GM19328 (cell line): ENCODE results near the gene CLASP2.
"Not testable (repeated sequence)": the region's sequence is repeated elsewhere in the genome, so short reads cannot be mapped to it uniquely, and the experiment has no call there.

Experiments
- ATAC-seq: cut with Tn5 transposase; IDR thresholded peaks from one replicate; pipeline ENCODE4 v1.9.1; 2021; ENCODE audit warnings: mild to moderate bottlenecking, moderate library complexity; ENCODE audit not compliant: unreplicated experiment

Gene CLASP2

DNA sequence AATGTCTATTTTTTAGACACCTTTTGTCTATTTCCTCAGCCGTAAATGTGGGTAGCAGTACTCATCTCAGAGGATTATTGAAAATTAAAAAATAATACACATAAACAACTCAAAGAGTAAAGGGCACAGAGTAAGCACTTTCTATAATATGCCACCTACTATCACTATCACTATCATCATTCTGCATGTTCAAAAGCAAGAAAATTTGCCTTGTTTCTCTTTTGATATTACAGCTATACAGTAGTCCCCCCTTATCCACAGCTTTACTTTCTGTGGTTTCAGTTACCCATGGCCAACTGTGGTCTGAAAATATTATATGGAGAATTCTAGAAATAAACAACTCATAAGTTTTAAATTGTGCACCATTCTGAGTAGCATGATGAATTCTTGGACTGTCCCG is 27.7 kb downstream of the CLASP2 start:
- ATAC-seq: no peak

DNA sequence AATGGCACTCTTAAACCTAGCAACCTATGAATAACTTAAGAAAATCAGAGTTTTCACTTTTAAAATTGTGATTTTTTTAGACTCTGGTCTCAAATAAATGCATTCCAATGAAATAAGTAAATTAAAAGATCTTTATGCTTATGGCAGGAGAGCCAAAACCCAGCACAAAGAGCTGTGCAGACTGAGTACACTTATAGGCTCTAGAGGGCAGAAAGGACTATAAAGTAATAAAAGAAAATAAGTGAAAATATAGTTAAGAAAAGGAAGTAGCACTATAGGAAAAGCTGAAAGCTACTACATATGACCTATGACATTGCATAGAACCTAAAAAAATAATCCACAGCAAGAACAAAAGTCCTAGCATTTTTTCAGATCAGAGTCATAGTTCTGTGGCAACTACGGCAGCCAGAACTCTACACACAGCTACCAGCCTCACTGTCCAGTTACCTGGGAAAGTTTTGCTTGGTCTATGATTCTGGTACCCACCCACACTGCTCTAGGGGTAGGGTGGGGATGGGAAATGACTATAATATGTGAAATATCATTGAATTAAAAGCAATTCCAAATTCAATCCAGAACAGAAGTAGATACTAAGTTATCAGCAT is 30.5 kb downstream of the CLASP2 start:
- ATAC-seq: no peak

- ATAC-seq: no peak
Observed at GRCh38 chr3:33682770-33683169, 35.3 kb downstream of the CLASP2 start.

DNA sequence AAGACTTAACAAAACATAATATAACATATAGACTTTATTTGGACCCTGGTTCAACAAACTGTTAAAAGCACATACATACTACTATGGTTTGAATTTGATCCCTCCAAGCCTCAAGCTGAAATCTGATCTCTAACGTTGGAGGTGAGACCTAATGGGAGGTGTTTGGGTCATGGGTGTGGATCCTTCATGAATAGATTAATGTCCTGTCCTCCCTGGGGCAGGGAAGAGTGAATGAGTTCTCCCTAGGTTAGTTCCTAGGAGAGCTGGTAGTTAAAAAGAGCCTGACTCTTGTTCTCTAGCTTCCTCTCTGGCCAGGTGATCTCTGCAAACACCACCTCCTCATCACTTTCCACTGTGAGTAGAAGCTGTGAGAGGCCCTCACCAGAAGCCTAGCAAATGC is 36.4 kb downstream of the CLASP2 start:
- ATAC-seq: no peak

- no peak for ATAC-seq
Observed at GRCh38 chr3:33678073-33678472, 40.0 kb downstream of the CLASP2 start.

DNA sequence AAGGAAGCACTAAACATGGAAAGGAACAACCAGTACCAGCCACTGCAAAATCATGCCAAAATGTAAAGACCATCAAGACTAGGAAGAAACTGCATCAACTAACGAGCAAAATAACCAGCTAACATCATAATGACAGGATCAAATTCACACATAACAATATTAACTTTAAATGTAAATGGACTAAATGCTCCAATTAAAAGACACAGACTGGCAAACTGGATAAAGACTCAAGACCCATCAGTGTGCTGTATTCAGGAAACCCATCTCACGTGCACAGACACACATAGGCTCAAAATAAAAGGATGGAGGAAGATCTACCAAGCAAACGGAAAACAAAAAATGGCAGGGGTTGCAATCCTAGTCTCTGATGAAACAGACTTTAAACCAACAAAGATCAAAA is 44.6 kb downstream of the CLASP2 start:
- not testable (repeated sequence) for ATAC-seq

GRCh38 chr3:33668618-33669017 is 49.4 kb downstream of the CLASP2 start:
- ATAC-seq: no peak

DNA sequence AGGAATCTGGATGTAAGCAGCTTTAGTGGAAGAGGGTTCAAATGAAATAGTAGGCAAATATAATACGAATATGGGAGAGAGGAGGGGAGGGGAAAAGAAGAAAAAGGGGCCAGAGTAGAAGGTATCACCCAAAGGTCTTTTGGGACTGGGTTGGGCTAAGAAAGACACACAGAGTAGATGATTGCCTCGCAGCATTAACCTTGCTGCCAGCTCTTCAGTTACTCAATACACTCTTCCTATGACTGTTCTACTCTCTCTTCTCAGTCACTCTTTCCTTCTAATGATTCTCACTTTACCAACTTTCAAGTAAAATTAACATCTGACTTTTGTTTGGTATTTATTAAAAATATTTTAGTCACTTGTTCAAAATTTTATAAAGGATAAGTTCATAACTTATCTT is 52.8 kb downstream of the CLASP2 start:
- no peak for ATAC-seq

DNA sequence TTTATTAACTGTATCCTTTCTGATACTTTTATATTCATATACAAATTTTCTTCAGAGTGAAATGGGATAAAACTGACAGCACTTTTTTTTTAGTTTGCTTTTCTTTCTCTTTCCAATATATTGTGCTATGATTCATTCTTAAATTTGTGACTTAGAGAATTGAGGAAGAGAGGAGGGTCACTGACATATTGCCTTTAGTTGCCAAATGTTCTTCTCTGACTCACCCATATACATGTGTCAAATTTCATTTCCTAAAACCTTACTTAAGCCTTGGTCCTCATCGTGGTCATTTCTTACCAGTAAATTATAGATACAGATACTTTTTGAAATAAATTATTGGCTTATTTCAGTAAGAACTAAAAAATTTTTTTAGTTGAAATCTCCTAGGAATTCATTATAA is 53.9 kb downstream of the CLASP2 start:
- ATAC-seq: no peak

DNA sequence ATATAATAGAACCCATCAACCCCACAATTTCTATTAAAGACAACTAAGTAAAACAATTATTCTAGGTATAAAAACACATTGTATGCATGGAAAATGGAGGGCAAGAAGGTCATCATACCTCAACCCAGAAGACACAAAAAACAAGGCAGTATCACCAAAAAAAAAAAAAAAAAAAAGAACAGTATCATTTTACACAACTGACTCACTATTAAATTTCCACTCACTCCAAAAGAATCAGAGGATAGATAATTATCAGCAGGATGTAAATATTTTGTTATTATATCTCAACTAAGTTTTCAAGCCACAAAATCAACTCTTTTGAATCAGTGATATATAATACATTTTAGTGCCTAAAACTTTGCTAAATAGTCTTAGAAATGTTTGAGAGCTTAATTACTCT is 55.0 kb downstream of the CLASP2 start:
- ATAC-seq: no peak

DNA sequence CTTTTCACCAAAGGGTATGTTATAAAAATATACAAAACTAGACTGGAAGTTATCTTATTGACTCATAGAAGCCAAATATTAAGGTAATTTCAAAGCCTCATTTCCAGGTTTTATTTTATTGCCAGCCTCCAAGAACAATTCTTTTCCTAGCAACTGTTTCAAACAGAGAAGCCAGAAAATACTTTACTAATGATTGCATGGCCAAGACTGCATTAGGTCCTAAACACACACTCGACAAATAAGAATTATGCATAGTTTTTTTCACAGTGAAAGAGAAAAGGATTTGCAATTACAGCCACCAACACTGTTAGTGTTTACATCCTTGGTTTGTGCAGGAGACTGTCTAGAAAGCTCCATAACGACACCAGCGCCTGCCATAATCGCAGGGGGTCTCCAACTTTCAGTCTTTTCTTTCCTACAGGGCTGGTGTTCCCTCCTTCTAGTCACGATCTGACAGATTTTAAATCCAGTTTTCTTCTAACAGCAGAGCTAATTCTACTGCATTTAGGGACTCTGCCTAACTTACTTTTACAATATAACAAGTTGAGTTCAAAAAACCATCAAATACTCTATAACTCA is 58.1 kb downstream of the CLASP2 start:
- no peak for ATAC-seq

GRCh38 chr3:33658991-33659848 is 58.8 kb downstream of the CLASP2 start:
- ATAC-seq: peak; percentile 90

DNA sequence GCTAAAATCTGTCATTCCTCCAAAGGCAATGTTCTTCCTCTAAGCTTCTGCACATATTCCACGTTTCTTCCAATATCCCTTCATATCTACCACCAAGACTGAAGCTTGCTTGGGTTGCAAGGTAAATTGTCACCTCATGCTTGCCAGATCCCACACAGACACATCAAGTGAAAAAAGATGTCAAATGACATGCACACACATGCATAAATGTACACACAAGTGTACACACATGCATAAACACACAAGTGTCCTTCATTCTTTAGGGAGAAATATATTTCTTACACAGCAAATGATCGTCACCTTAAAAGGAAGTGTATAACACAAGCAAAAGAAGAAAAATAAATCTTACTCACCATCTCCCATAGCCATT is 59.4 kb downstream of the CLASP2 start:
- peak; percentile 9 for ATAC-seq

DNA sequence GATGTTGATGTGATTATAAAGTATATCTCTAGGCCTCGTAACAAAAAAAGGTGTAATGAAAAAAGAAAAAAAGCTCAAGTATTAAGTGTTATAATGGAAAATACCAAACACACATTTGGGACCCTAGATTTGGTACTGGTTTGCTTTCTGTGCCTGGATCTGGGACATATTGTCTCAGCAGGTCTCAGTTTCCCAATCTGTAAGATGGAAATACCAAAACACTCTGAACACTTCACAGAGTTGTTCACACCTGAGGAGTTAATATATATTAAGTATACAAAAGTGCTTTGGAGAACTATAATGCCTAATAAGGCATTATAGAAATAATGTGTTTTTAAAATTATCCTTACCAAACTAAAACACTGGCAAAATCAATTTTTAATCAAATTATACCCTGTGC is 60.0 kb downstream of the CLASP2 start:
- no peak for ATAC-seq

DNA sequence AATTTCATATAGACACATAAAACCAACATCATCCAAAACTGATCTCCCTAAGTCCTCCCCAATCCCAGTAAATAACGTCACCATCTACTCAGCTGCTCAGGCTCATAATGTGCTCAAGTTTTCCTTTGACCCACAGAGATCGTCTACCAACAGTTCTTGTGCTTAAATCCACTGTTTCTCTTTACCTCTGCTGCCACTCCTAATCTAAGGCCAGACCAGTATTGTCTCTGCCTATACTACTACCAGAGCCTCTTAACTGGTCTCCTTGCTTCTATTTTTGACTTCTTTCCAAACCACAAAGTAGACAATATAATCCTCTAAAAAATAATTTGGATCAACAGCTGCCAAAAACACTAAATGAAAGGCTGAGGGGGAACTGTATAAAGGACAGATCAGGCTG is 65.3 kb downstream of the CLASP2 start:
- ATAC-seq: no peak

- not testable (repeated sequence) for ATAC-seq
Observed at GRCh38 chr3:33651101-33651500, 67.0 kb downstream of the CLASP2 start.

DNA sequence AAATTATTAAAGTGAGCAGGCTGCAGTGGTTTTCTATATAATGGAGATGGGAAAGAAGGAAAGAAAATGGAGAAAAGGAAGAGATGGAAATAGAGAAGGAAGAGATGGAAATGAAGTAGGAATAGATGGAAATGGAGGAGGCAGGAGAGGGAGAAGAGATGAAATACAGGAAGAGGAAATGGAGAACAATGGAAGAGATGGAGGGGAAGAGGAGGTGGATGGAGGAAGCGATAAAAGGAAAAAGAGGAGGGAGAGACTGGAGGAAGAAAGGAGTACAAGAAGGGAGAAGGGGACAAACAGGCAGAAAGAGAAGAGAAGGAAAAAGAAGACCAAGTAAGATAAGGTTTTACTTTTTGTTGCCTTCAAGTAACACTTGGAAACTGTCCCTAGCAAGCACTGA is 67.6 kb downstream of the CLASP2 start:
- no peak for ATAC-seq

GRCh38 chr3:33648793-33649192 is 69.3 kb downstream of the CLASP2 start:
- ATAC-seq: no peak

GRCh38 chr3:33646406-33646805 is 71.6 kb downstream of the CLASP2 start:
- ATAC-seq: no peak

DNA sequence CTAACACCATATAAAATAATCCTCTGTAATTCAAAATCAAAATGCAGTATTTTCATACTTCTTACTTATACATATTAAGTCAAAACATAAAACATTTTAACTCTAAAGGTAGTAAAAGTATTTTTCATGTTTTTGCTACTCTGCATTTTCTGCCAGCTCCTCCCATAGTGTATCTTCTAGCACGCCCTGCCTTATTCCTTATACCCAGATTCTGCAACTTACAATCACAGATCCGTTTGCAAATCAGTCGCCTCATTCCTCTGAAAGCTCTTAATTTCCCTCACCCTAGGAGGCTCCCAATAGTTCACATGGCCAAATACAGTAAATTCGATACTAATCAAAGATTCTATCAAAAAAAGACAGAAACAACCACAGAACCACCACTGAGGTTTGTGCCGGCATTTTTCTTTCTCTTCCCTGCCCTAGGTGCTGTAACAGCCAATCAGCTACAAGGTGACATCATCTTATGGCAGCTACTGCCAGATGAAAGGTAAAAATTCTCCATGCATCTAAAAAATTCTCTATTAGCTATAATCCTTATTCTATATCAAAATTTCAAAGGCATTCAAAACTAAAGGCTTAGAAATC is 72.9 kb downstream of the CLASP2 start:
- ATAC-seq: no peak

GRCh38 chr3:33644582-33644981 is 73.5 kb downstream of the CLASP2 start:
- ATAC-seq: no peak

GRCh38 chr3:33642806-33643205 is 75.2 kb downstream of the CLASP2 start:
- no peak for ATAC-seq
